ENCODE measurements around the gene MTA3.

MTA3 gene

DNA sequence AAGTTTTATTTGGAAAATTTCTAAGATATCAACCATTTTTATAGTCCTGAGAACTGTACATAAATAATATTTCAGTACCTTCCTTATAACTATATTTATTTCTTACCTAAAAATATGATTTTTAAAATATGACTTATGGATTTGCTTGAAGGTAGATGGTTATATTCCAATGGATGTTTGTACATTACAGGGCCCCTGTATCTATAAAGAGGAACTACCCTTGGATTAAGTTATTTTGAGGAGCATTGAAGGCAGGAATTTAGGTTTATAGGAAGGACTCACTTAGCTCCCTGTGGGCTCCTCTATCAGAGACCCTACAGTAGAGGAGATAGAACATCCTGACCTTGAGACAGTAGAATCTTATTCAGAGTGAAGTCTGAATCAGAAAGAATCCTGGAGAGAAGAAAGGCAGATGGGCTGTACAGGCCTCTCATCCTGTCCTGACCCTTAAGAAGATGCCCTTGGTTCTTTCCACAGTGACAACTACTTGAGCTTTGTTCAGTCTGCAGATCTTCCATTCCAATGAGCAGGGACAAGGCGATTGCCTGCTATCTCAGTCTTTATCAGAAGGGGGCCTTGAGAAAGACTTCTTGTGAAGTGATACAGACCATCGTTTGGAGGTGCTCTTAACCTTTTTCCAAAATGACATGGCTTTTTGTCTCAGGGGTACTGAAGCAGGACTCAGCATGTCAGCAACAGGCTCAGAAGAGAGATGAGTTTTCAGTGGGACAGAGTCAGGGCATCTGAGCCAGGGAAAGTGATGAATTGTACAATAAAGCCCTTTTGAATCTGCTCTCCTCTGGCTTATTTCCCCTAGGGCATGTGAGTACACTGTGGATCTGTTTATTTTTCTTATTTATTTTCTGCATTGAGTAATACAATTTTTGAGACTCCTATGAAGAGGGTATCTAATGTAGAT is 174.6 kb downstream of the MTA3 start:
- DNase-seq = no peak

DNA sequence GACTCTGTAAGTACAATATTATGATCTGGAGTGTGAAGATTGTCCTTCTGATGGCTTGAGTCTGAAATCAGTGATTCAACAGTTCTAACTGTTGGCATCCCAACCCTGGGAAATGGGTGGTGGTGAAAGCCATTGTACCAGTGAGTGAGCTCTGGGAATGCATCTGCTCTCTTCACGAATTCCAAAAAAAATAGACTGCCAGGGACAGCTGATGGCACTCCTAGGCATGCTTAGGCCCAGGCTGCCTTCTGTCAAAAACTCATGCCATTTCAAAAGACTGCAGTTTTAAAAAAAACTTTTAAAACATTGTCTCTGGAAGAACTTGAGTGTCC is 175.2 kb downstream of the MTA3 start:
- DNase-seq = no peak

DNA sequence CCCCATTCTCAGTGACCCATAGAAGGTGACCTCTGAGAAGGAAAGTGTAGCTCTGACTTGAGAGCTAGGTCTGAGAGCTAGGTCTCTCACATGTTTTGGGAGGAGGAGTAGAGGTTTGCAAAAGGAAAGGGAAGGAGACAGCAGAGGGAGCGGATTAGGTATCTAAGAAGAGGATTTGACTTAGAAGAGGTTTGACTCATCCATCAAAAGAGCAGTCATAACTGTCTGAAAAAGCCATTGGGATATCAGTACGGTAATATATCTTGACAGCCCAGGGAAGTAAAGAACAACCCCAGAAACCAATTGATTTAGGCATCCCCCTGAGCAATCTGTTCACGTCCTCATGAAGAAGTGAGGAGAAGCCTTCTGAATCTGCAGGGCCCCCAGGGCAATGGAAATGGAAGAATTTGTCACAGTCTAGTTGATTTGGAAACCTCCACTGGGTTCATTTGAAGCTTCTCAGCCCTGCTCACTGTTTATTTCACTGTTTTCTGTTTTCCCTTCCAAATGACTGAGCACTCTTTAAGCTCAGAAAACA is 176.2 kb downstream of the MTA3 start:
- no peak for DNase-seq

DNA sequence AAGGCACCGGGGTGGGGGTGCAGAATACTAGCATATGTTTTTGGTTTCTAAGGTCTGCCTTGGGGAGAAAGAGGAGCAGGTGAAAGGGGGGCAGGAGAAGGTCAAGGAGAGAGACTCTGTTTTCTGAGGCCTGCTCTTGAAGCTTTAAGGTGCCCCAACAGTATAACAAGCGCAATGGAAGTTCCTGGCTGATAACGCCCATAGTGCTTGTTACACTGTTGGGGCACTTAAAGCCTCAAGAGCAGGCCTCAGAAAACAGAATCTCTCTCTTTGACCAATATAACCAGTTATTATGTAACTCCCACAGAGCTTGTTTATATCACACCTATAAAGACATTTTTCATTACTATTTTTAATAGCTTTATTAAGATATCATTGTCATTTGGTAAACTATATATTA is 179.0 kb downstream of the MTA3 start:
- DNase-seq = no peak

DNA sequence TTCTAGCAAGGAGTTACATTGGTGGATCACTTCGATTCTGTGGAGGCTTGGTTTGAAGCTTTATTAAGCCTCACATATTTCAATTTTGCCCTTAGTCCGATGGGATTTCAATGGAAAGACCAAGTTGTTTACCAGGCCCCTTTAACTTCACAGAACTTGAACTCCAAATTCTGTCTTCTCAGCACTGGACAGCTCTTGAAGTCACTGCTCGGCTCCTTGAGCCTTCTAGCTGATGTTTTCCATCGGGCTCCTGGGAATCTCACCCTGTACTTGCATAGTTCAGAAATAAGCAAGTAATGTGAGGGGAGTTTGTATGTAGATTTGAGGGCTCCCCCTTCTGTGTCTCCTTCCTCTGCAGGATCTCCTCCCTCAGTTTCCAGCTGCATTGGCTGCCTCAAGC is 180.4 kb downstream of the MTA3 start:
- DNase-seq = no peak

DNA sequence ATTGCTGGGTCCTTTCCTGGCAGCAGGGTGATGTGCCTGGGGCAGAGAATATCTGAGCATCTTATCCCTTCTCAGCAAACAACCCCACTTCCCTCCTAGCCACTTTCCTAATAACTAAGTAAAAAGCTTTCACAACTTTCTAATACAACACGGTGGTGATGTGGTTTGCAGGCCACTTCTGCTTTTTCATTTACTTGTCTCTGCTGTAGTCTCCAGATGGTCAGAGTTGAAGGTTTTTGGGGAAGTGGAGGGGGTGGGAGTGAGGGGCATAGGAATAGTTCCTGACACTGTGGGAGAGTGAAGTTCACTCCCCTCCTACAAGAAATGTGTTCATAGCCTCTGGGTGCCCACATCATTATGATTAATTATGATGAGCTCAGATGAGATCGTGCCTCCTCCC is 183.9 kb downstream of the MTA3 start:
- DNase-seq = peak; percentile 86

DNA sequence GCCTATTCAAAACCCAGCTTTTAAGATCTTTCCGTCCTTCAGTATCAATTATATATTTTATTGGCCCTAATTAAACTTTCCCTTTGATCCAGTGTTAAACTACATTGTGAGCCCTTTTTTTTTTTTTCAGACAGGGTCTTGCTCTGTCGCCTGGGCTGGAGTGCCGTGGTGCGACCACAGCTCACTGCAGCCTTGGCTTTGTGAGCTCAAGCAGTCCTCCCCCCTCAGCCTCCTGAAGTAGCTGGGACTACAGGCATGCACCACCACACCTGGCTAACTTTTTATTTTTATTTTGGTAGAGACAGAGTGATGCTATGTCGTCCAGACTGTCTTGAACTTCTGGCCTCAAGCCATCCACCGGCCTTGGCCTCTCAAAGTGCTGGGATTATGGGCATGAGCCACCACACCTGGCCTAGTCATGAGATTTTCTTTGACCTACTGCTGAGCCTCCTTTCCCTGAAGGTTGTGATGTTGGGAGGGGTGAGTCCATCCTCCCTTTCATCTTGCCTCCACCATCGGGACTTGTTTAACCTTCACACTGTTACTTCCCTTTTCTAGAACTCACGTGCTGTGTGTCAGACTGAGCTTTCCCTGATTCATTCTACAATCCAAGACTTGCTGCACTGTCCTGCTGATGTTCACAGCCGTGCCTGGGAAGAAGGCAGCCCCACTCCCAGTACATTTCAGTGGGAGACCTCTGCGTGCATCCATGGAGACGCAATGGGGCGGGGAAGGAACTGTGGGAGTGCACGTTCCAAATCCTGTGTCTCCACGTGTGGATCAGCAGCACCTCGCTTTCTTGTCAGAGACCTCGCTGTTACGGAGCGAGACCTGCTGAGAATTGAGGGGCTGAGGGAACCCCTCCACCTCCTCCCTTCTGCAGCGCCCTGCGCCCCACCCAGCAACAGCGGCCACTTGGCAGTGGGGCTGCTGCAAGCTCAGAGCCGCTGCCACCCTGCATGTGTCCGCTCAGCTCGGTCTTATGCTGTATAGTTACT is 184.7 kb downstream of the MTA3 start:
- DNase-seq = peak; percentile 58

DNA sequence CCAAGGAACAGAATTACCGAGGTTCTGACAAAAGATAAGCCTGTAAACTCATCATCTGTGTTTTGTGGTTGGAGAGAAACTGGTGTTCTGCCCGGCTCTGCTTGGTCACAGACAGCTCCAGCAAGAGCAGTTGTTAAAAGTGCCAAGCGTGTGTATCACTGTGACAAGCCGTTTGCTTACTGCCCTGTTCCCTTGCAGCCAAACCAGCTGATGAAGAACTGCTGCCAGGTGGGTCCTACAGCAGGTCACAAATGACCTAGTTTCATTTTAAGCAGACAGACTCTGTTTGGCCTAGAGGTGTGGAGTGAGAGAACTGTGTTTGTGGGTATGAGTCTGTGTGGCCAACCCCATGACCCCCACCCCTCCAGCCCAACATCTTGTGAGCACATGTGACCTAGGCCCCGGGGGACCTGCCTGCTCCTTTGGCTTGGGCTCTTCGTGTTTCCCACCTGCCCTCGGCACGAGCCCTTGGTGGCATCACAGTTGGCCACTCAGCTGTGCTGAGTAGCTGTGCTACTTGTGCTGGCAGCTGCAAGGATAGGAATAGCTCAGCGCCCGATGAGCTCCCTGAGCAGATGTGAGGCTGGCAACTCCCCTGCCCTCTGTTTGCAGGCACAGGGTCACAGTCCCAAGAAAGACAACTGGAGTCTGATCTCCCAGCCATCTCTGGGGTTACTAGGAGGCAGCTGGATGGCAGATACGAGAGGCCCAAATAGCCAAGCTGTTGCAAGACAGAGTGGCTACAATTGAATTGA is 185.8 kb downstream of the MTA3 start:
- DNase-seq = peak; percentile 54

DNA sequence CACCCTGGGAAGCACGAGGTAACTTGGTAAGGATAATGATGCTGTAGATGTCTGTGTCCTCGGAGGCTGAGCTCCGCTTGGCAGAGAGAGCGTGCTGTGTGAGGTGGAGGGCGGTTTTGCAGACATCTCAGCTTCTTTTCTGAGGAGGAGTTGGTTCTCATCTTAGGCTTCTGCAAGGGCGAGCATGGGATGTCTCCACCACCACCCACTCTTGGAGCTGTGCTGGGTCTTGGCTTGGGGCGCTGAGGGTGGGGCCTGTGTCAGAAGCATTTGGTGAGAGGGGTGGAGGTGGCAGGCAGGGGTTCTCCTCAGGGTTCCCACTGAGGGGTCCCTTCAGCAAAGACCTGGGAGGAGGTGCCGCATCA is 186.3 kb downstream of the MTA3 start:
- no peak for DNase-seq

DNA sequence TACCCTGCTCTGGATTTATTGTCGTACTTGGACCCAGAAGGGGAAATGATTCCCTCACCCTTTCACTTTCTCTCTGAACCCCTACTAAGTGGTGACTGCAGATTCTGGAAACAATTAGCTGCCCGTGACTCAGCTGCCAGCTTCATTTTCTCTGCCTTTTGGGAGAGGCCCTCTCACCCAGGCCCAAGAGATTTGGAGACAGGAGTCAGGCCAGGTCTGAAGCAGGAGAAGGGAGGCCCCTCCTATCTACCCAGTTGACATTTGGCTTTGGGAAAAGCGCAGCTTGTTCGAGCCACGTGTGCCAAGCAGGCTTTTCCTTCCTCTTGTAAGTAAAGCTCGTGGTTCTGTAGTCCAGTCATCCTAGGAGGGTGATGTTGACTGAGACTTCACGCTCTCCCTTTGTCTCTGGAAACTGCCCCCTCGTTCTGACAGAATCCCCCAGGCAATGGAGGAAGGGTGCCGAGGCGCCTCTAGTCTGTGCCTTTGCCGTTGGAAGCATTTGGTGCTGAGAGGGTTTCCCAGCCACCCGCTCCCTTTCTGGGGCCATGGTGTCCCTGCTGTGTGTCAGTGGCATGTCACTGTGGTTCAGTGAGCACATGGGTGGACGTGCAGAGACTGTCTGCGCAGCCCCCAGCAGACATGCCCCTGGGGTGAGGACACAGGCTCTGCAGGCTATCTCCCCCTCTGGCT is 186.9 kb downstream of the MTA3 start:
- DNase-seq = no peak

DNA sequence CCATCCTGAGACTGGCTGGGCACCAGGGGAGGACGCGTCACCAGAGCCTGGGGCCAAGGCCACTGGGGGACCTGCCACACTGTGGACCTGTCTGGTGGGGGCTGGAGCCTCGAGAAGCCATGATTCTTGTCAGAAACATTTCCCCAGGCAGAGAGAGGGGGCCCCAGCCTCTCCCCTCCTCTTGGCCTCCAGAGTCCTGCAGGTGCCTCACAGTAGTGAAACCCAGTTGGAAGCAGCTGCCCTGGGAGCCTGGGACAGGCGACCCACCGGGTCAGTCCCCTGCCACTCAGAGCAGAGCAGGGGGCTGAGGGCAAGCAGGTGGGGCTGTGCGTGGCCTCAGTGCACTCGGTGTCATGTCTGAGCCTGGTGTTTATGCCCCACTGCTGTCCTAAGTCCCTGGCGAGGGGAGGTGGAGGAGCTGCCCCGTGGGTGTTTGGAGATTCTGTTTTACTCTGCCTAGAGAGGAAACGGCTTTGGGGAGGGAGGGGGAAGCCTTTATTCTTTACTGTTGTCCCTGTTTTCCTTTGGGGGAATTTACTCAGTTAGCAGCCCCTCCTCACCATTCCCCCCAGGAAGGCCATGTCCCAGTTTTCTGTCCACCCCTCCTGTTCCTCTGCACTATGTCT is 187.8 kb downstream of the MTA3 start:
- DNase-seq = no peak

DNA sequence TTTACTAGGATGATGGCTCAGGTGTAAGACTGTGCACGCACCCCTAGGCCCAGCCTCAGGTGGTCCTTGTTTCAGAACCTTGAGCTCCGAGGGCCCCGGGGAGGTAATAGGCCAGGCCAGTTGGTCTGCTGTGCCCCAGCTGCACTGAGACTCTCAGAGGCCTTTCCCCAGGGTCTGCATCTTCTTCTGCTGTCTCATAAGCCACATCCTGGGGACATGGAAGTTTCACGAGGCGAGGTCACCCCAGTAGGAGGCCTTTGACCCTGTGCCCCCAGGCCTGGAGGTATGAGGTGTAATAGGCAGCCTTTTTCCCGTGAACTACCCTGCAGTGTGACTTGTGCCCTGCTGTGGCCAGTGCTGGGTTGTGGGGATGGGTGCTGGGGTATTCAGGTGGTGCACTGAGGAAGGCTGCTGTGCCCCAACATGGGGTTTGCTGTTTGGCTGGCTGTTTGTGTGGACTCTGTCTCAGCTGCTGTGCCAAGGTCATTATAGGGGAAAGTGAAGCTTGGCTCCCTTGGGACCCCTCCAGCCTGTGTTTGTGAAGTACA is 188.6 kb downstream of the MTA3 start:
- DNase-seq = no peak

DNA sequence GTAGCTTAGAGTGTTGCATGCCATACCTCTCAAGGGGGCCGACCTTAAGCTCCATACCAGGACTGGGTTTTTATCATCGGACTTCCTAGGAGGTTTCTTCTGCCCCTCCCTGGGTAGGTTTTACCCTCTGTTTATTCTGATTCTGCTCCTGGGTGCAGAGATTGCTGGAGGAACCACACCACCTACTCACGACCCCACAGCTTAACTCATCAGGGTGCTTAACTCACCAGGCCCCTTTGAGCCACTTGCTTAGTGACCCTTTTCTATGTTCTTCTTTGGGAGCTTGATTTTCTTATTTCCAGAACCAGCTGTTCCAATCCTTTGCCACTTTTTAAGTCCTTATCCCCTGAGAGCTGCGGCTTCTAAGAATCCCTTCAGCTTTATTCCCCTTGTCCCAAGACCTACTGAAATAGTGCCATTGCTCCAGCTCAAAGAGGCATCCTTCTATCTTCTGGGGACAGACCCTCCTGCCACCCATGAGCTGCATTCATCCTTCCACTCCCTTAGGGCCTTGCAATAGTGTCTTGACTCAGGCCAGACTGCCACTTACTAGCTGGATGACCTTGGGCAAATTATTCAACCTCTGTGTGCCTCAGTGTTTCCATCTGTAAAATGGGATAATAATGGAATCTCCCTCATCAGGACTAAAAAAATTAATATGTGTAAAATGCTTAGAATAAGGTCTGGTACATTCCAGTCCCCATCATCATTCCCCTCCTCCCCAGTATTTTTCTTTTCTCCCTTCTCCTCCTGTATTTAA is 189.7 kb downstream of the MTA3 start:
- DNase-seq = no peak

DNA sequence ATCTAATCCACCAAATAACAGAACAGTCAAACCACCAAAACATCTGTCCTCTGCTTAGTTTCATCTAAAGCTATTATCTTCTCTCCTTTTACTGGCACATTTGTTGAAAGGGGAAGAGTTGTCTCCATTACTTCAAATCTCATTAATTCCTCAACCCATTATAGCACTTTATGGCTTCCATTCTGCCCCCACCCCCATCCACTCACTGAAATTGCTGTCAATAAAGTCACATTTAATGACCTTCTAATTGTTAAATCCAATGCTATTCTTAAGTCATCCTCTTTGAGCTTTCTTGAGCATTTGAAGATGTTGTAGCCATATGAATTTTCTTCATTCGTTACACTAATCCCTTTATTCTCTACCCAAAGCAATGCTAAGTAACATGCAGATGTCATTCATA is 190.3 kb downstream of the MTA3 start:
- DNase-seq = no peak

DNA sequence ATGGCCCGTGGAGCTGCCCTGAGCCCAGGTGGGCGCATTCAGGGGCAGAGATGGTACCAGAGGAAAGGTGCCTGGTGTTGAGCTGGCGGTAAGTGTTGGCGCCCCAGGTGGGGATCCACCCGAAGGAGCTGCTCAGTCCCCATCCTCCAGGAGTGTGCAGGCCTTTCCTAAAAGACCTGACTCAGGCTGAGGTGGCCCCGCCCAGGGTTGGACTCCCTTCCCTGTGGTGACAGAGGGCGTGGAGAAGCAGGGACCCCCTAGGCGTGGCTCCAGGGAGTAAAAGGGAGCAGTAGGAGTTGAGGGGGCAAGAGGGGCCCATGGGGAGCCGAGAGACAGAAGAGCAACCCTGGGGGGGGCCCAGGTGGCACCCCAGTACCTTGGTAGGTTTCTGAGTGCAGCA is 193.1 kb downstream of the MTA3 start:
- no peak for DNase-seq

DNA sequence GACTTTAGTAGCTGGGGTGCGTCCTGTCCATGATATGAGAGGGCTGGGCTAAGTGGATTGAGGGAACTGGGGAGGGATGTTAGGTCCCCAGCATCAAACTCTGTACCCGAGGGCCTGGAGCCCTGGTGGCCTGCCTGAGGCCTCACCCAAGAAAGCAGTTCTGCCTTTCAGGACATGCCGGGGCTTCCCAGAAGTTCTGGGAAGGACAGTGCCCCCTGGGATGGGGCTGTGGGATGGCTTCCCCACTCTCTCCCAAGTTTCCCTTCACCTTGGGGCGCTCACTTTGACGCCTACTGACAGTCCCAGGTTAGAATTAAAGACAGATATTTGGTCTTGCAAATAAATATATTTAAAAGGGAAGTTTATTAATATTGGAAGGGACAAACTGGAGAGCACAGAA is 193.7 kb downstream of the MTA3 start:
- no peak for DNase-seq

DNA sequence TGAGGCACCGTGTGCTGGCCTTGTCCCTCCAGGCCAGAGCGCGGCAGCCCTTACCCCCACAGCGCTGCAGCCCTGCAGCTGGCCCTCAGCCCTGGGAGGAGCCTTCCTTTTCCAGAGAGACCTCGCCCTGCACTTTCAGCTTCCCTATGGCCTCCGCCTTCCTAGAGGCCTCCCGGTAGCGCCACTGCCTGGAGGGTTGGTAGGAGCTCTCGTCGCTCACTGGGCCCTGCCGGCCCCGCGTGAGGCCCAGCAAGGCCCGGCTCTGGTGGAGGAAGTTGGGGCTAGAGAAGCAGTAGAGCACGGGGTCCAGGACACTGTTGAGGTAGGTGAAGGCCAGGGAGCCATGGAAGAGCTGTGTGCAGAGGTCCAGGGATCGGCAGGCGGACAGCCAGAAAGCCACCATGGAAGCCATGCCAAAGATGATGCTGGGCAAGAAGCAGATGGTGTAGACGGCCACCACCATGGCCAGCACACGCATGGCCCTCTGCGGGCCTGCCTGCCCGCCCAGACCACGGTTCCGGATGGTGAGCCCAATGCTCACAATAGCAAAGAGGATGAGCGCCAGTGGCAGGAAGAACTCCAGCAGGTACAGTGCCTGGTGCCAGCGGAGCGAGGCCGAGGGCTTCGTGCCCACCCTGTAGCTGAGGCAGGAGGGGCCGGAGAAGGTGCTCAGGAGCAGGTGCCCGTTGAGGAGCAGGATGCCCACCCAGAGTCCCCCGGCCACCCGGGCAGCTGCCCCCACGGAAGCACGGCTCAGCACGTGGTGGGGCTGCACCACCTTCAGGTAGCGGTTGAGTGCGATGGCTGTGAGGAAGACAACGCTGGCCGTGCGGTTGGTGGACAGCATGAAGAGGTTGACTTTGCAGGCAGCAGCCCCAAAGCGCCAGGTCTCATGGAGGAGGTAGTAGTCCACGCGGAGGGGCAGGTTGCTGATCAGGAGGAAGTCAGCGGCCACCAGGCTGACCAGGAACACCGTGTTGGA is 194.7 kb downstream of the MTA3 start:
- no peak for DNase-seq

DNA sequence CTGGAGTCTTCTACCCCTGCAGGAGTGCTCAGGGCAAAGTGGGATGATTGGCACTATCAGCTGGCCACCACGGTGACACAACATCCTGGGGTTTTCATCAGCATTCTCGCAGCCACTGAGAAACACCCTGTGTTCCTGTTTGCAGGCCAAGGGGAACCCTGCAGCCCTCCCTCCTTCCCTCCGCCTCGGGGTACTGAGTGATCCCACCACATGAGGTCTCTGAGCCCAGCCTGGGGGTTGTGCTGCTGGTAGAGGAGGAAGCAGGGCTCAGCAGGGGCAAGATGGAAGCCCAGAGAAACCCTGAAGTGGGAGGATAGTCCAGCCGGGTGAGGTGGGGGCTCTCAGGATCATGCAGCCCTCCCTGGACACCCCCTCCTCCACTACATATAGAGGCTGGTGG is 195.7 kb downstream of the MTA3 start, which contains the start of gene OXER1:
OXER1 (minus strand) TSS at position 40 of the 400 bp plus-strand sequence. CDS start 73 bp downstream, outside the sequence.
- peak; percentile 72 for DNase-seq

DNA sequence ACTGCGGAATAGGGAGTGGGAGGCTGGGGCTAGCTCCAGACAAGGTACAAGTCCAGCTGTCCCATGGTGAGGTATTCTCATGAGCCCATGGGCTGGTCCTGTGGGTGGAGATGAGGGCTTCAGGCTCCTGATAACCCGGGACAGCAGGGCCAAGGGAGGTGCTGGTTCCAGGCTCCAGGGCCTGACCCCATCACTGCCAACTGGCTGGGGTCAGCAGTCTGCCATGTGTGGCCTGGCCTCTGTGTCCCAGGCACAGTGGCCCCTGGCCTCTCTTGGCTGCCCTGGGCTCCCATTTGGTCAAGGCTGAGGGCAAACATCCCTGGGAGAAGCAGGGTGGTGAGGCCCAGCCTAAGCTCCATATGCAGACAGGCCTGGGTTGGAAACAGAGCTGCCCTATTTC is 196.5 kb downstream of the MTA3 start:
- DNase-seq = no peak

All from hematopoietic multipotent progenitor cell treated with erythropoietin and hydrocortisone succinate and interleukin-3 and kit ligand, for 6 days (in vitro differentiated cells).